NCI-H2107 (cell line): Measurements from ENCODE around the gene PRRT3.

Experiments
- DNase-seq: peaks from one replicate; lab custom pipeline; 2025; lab: John Stamatoyannopoulos, UW

Gene PRRT3

DNA sequence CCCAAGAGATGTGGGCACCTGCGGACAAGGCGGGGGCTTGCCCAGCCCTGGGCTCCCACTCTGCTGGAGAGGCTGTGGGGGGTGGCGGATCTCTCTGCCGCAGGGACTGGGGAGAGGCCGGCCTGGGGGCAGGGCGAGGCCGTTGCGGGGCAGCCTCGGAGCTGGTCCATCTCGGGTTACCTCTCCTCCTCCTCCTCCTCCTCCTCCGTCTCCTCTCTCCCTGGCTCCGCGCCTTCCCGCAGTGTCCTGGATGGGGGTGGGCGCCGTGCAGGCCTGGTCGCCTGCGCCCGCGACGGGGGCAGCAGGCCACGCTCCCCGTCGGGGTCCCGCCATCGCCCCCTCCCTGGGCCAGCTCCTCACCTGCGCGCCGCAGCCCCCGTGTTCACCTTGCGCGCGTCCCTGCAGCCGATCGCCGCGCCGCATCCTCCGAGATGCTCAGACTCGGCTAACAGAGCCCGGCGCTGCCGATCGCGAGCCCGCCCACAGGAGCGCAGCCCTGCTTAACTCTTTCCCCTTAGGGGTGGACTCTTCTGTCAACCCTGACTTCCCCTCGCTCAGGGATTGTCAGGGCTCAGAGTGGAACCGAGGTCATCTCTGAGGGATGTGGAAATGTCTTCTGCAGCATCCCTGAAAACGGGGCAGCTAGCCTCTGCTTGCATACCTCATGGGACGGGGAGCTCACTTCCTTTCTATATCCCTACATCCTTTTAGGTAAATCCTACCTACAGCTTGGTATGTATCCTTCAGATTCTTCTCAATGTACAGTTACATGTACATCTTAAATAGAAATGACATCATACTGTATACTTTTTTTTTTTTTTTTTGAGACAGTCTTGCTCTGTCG is at the start of gene PRRT3:
Gene PRRT3 (minus strand): TSS at position 447 of the 844 bp plus-strand sequence. CDS start 2,293 bp downstream, outside the sequence.
- DNase-seq, result no peak

- DNase-seq, result no peak
Measured at GRCh38 chr3:10000686-10001085, 48.5 kb upstream of the PRRT3 start.

DNA sequence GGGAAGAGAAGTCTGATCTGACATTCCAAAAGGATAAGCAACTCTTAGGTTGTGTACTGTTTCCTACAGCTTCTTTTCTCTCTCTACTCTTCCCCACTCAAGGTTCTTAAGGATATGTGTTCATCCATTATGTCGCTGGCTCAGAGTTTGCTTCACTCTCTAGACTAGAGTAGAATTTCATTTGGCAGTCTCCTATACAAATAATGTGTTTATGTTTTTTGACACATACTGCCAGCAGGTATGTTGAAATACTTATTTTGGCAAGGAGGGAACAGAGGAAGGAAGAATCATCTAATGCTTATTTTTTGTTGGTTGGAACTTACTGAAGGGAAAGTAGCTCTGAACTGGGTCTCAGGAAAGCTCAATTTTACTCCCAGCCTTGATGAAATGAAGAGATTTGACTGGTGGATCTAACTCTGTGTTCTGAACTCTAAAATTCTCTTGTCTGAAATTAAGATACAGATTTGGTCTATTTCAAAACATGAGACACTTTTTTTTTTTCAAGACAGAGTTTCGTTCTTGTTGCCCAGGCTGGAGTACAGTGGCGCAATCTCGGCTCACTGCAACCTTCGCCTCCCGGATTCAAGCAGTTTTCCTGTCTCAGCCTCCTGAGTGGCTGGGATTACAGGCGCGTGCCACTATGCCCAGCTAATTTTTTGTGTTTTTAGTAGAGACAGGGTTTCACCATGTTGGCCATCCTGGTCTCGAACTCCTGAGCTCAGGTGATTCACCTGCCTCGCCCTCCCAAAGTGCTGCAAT is 42.1 kb upstream of the PRRT3 start:
- no peak for DNase-seq

GRCh38 chr3:9986230-9986725 is 34.1 kb upstream of the PRRT3 start:
- no peak for DNase-seq

- no peak for DNase-seq
Measured at GRCh38 chr3:9980251-9980650, 28.0 kb upstream of the PRRT3 start.

GRCh38 chr3:9978710-9979305 is 26.6 kb upstream of the PRRT3 start:
- DNase-seq, result no peak

DNA sequence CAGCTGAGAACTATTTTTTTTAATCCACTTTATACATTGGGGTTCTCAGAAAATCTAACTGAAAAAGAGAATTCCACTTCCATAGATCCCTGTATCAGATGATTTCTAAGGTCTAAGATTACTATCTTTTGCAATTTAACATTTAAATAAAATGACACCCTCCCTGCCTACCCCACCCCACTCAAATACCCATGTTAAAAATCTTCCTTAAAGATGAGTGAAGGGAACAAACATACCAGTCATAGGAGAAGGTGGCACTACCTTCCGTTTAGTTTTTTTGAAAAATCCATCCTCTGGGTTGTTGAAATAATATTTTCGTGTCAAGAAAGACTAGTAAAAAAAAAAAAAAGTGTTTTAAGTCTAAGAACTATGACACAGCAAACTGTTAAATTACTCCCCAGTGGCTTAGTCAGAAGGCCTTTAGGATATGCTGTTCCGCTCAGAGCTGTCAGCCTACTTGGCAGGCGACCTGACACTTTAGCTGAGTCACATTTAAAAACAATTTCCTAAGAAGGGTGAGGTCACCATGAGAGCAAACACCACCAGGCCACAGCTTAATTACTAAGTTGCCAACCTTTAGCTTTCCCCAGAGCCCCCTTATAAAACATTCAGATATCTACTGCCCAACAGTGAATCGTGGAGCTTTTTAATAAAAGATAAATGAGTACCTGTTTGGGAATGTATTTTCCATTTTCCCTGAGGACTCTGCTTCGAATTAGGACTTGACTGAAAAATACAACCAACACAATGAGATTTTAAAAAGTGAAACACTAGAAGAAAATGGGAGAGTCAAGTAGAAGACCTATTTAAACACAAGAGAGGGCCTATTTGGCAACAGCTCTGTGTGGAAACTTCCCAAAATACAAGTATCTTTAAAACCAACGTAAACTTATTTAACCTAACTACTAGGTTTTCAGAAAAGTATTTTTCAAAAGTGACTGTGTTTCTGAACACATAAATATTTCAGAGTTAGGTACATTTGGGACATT is 24.8 kb upstream of the PRRT3 start:
- DNase-seq, result peak; percentile 38

DNA sequence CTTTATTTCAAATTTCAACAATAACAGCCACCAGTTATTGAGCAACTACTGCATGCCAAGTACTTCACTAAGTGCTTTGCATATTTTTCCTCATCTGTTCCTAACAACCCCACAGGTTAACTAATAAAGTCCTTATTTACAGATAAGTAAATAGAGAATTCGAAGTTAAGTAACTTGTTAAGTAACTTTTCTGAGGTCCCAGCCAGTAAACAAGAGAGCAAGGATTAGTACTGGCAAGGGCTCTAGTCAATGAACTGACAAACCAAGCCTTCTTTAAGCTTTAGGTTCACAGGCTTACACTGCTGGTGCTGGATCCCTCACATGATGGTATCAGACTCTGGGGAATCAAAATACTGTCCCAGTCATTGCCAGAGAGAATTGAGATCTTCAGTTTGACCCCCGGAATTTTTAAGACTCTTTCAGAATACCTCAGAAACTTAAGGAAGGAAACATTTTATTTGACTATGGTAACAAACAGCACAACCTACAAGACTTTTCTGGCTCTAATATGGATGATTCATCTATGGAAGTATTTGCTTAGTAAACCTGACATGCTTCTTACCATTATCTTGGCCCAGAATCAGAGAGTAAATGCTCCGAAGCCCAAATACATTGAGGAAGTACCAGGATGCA is 17.9 kb upstream of the PRRT3 start:
- DNase-seq, result no peak

DNA sequence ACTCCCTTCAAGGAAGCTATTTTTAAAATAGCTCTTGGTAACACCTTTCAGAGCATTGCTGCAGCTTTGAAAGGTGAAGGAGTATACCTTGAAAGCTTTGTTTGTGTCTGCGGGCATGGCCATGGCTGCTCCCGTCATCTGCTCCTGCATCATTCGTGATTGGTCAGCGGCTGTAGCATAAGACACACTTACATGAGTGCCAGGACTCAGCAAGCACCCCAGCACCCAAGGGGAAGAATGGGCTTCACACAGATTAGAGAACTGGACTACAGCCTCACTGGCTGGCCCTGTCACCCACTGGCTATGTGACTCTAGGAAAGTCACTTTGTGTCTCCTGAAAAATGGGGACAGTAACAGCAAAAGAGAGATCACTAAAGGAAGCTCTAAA is 17.4 kb upstream of the PRRT3 start:
- DNase-seq, result no peak

GRCh38 chr3:9966841-9967240 is 14.6 kb upstream of the PRRT3 start:
- DNase-seq, result no peak

DNA sequence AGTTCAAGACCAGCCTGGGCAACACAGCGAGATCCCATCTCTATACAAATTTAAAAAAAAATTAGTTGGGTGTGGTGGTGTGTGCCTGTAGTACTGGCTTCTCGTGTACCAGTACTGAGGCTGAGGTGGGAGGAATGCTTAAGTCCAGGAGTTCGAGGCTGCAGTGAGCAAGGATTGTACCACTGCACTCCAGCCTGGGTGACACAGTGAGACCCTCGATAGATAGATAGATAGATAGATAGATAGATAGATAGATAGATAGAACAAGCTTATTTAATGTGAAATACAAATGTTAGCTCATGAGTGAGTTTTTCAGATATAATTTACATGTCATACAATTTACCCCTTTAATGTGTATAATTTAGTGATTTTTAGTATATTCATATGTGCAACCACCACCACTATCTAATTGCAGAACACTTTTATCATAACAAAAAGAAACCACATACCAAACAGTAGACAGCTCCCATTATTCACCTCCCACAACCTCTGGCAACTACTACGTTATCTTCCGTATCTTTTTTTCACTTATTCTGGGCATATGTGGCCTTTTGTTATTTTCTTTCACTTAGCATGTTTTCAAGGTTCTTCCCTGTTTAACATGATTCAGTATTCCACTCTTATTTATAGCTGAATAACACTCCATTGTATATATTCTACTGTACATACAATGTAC is 13.1 kb upstream of the PRRT3 start:
- no peak for DNase-seq

DNA sequence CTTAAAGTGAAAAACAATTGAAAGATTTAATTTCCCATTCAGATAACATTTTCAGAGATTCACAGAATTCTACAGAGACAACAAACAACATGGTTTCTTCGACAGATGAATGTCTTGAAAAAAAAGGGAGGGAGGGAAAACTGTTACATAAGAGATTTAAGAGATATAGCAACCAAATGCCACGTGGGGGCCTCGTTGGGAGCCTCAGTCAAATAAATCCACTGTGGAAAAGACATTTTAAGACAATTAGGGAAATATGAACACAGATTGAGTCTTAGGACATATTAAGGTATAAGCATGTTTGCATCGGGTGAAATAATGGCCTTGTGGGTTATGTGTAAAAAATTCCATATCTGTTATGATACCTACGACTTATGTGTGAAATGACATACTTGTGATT is 5.0 kb upstream of the PRRT3 start:
- DNase-seq, result no peak

- DNase-seq, result no peak
Measured at GRCh38 chr3:9955611-9956352, 3.6 kb upstream of the PRRT3 start.

DNA sequence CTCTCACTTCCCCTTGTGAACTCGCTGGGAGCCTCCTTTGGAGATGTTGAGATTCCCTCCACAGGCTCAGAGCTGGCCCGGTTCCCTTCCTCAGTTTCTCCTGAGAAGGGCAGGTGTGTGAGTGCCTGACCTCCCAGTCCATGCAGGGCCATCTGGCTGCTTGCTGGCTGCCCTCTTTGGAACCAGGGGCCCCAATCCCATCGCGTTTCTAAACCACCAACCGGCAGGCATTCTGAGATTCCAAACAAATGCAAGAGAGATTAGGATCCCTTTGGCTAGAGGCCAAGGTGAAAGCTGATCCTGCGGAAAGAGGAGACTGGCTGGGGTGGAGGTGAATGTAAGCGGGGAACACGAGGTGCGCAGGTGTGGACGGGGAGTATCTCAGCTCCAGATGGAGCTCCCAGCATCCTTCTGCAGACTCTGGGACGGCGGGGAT is 2.9 kb upstream of the PRRT3 start:
- DNase-seq, result peak; percentile 67

- no peak for DNase-seq
Measured at GRCh38 chr3:9951598-9951961, 628 bp downstream of the PRRT3 start.

DNA sequence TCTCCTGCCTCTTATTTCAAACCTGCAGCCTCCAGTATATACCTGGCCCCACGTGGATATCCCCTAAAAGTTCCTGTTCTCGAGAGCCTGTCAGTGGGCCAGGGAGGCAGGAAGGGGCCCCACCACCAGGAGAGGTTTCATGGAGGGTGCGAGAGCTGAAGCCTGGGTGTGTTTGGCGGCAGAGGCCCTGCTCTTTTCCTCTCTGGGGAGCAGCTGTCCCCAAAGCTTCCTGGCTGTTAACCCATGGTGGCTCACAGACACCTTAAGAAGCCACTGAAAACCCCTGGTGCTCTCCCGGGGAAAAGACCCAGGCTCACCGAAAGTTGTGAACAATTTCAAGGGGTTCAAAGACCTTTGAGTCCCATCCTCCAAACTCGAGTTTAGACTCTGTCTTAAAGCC is 1.1 kb downstream of the PRRT3 start:
- no peak for DNase-seq

- DNase-seq, result no peak
Measured at GRCh38 chr3:9949626-9950025, 2.6 kb downstream of the PRRT3 start.

DNA sequence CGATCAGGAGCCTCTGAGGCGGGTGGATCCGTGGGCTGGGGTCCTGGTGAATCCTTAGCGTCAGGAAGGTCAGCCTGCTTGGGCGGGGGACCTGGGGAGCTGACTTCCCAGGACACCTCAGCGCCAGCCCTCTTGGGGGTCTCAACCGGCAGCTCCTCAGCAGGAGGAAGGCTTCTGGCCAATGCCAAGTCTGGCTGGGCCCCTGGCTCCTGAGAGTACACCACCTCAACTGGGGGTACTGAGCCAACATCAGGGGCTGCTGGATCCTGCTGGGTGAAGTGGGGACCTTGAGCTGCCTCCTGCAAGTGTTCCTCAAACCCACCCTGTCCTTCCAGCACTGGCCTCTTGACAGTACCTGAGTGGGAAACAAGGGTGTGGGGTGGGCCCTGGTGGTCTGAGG is 3.1 kb downstream of the PRRT3 start:
- DNase-seq, result no peak

- no peak for DNase-seq
Measured at GRCh38 chr3:9948586-9948985, 3.6 kb downstream of the PRRT3 start.
